HUDEP-2 (cell line): ENCODE results near the gene KAT14.
"Not testable (repeated sequence)": the region's sequence is repeated elsewhere in the genome, so short reads cannot be mapped to it uniquely, and the experiment has no call there.

Experiments
- DNase-seq, 76 experiments: peaks; one replicate each; lab custom pipeline; 2025; ENCODE audit not compliant: unreplicated experiment in 76 of 76; lab: John Stamatoyannopoulos, UW

The KAT14 gene

DNA sequence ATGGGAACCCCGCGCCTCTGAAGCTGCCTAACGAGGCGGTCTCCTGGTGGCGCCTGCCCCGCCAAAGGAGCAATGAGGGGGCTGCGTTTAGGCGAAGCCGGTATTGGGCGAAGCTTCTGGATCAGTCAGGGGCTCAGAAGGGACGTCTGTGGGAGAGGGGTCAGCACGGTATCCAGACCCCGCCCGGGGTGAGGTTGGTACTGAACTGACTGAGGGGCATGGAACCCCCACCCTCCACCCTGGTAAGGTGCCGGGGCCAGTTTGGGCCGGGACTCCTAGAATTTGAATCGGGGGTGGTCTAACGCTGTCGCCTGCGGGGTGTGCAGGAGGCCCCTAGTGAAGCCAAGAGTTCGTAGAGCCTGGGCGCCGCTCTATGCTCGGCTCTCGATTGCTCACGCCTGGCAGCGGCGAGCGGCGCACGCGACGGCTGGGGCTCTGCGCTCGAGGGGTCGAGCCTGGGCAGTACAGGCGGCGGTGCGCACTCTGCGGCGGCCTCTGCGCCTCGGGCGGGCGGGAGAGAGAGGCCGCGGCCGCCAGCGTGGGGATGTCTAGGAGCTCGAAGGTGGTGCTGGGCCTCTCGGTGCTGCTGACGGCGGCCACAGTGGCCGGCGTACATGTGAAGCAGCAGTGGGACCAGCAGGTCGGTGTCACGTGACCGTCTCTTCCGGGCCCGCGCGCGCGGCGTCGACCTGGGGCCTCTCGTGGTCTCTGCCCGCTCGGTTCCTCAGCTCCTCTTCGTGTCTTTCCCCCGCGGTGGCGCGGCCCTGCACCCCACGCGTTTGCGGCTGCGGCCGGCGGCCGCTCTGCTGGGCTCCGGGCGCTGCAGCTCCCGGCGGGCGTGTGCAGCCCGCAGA, at the start of gene KAT14, which contains the start of gene PET117:
Gene KAT14, plus strand, starts transcription at position 452 of the 854 bp plus-strand sequence. CDS start 4,798 bp downstream, outside the sequence.
Gene PET117, plus strand, starts transcription at position 452 of the 854 bp plus-strand sequence. Its CDS starts 93 bp downstream, at position 545.
- peak in 75 of 76 experiments; percentile 34 to 89 (median 80) for DNase-seq

GRCh38 chr20:18088298-18088697, 49.4 kb upstream of the KAT14 start:
- DNase-seq, result not testable (repeated sequence)

- not testable (repeated sequence) for DNase-seq
These were observed 48.8 kb upstream of the KAT14 start for GRCh38 chr20:18088841-18089240.

- DNase-seq, result peak in 2 of 76 experiments; percentile 1 to 12
These were observed 47.6 kb upstream of the KAT14 start for GRCh38 chr20:18090044-18090443.

- no peak for DNase-seq
These were observed 47.2 kb upstream of the KAT14 start for GRCh38 chr20:18090477-18090876.

GRCh38 chr20:18091623-18092022, 46.0 kb upstream of the KAT14 start:
- DNase-seq, result no peak

- no peak for DNase-seq
These were observed 44.8 kb upstream of the KAT14 start for GRCh38 chr20:18092890-18093289.

GRCh38 chr20:18093388-18093787, 44.3 kb upstream of the KAT14 start:
- DNase-seq, result no peak

- DNase-seq, result no peak
These were observed 43.5 kb upstream of the KAT14 start for GRCh38 chr20:18094191-18094590.

GRCh38 chr20:18100569-18100968, 37.1 kb upstream of the KAT14 start:
- DNase-seq, result not testable (repeated sequence)

DNA sequence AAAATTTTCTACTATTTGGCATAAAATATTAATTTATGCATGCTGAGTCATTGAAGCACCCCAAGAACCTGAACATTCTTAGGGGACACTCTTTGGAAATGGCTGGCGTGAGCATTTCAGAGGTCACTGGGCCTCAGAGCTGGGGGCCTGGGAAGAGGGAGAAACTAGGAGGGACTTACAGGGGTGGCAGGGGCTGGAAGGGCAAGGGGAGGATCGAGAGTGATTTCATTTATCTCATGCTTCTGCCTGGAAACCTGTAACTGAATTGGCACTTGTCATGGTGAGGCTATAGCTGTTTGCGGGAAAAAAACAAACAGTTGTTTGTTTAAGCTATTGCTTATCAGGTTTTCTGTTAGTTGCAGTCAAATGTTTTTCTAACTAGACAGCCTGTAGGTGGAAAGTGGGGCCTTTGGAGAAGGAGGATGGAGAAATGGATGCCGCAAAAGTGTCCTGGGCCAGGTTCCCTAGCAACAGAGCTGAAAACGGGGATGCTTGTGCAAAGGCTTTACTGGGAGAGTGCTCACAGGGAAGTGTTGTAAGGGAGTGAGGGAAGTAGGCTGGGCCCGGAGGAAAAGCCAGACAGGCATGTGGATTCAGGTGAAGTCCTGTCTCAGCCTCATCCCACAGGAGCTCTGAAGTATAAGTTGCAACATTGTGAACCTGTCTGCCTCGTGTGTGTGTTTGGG, 36.4 kb upstream of the KAT14 start:
- DNase-seq, result no peak

DNA sequence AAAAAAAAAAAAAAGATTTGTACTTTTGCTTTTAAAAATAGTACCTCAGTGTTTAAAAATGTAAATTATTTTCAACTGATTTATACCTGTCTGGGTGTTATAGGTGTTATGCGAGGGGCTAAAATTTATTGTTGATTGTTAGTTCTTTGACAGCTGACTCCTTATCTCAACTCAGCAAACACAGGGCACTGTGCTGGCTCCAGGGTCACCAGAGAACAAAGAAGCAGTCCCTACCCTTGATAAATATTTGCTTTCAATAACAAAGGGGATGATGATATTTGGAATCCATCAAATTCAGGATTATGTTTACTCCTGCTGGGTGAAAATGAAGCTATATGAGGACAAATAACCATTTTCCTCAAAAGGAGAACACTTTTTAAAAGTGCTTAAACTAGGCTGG, 34.2 kb upstream of the KAT14 start:
- DNase-seq, result no peak

GRCh38 chr20:18108326-18108725, 29.3 kb upstream of the KAT14 start:
- DNase-seq, result no peak

DNA sequence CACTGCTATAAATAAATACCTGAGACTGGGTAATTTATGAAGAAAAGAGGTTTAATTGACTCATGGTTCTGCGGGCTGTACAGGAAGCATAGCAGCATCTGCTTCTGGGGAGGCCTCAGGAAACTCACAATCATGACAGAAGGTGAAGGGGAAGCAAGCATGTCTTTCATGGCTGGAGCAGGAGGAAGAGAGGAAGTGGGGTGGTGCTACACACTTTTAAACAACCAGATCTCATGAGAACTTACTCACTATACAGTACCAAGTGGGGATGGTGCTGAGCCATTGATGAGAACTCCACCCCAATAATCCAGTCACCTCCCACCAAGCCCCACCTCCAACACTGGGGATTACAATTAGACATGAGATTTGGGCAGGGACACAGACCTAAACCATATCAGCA, 9.1 kb upstream of the KAT14 start:
- not testable (repeated sequence) for DNase-seq

GRCh38 chr20:18132663-18133062, 5.0 kb upstream of the KAT14 start:
- no peak for DNase-seq

GRCh38 chr20:18133962-18134361, 3.7 kb upstream of the KAT14 start:
- DNase-seq, result peak in 3 of 76 experiments; percentile 10 to 21 (median 16)

GRCh38 chr20:18138266-18138582, 561 bp downstream of the KAT14 start:
- peak in 3 of 76 experiments; percentile 13 to 34 (median 25) for DNase-seq

DNA sequence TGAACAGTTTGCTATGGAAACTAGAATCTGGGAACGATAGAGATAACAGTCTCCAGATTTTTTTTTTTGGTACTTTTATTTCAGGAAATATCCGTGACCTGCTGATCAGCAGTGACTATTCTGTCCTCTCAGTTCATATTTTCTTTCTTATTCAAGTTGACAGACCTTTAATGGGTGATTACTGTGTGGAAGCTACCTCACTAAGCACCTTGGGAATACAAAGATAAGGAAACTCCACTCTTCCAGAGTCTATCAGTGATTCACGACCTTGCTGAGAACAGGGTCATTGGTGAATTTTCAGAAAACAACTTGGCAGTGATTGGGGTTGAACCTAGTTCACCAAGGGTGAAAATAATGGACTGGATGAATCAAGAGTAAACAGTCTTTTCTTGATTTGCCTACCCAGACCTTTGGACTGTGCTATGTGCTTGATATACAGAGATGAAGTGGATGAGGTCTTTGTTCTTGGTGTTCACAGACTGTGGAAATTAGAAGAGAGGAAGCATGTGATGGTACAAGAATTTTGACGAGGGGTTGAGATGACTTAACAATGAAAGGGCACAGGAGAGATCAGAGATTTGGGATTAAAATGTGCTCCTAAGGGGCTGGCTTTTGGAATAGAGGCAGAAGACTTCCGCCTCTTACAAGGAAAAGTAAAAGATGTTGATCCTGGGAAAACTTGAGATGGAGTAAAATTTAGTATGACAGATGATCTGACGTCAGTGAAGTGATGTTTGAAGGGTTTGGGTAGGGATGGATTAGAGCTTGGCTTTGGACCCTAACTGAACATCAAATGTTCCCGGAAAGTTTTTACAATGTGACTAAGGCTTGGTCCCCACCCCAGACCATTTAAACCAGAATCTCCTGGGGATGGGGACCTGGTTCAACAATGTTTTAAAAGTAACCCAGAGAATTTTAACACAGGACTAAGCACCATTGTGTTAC, 1.2 kb downstream of the KAT14 start:
- DNase-seq, result no peak

DNA sequence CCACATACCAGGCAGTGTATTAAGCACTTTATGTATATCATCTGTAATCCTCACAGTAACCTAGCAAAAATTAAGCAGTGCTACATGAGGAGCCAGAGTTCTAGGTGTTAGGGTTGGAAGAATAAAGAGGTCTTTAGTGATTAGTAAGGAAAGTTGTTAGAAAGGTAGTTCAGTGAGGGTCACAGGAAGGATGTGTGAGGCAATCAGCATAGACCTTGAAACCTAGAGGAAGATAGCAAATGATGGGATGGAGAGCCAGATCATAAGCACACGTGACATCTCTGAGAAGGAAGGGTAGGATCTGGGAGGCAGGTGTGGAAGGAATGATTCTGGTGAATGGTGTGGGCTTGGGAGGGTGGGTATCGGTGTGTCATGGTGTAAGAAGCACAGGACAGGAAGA, 2.2 kb downstream of the KAT14 start:
- no peak for DNase-seq

- DNase-seq, result no peak
These were observed 7.0 kb downstream of the KAT14 start for GRCh38 chr20:18144541-18145099.
